Measurements from ENCODE around the gene THSD4.

THSD4 gene

DNA sequence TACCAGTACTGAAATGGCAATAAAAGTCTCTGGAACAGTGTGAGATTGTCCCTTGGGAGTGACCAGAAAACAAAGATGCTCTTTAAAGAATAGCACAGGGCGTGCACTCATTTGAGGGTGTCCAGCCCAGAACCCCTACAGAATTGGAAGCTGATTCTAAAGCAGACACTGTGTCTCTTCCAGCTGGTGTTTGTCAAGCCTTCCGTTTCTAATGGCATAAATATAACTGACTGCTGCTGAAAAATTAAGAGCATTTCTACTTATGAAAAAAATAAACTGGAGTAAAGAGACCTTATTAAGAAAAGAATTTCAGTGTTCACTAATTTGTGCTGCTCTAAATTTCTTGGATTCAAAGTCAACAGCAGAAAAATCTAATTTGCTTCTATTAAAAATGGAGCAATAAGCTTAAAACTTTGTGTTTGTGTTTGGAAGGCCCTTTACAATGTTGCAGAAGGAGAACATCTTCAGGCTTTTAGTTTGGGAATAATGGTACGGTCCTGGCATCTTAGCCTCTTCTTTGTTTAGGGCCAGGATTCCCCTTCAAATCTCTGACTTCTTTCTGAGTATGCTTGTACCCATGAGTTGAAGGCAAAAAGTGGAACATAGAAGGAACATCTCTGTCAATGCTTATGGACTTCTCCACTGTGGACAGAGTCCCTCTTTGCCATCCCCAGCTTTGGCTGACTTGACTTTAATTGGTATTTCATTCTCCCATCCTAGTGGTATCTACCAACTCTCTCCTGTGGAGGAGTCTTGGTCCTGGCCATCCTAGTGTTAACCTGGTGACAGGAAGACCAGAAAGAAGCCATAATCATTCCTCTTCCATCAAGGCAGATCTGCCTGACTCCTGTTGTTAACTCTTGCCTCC, 65.9 kb downstream of the THSD4 start:
- Histone ChIP-seq H3K4me1 (ENCODE audit: control insufficient read depth in 5 of 5, insufficient read depth in 5 of 5, low read length in 5 of 5) (no peaks in the 10 kb centered on the region), H3K27me3 (ENCODE audit: control insufficient read depth in 5 of 5, insufficient read depth in 4 of 5, low read length in 5 of 5) (no peaks in the 10 kb centered on the region), H3K4me3 (ENCODE audit: low read depth in 1 of 5, low read length in 5 of 5) (no peak overlapping the region), H3K9me3 (ENCODE audit: control insufficient read depth in 5 of 5, low read length in 5 of 5) (no peaks in the 10 kb centered on the region), H3K36me3 (ENCODE audit: control insufficient read depth in 5 of 5, insufficient read depth in 5 of 5, low read length in 5 of 5) (no peaks in the 10 kb centered on the region), H3K9ac (ENCODE audit: low read length in 5 of 5) (no peak overlapping the region), H3K27ac (ENCODE audit: low read depth, low read length) (no peak overlapping the region)

GRCh38 chr15:71182522-71182921, 67.3 kb downstream of the THSD4 start:
- no peaks in the 10 kb centered on the region for H3K4me1 ChIP-seq (ENCODE audit: control insufficient read depth in 5 of 5, insufficient read depth in 5 of 5, low read length in 5 of 5)

GRCh38 chr15:71183063-71183462, 67.8 kb downstream of the THSD4 start:
- no peaks in the 10 kb centered on the region for H3K4me1 ChIP-seq (ENCODE audit: control insufficient read depth in 5 of 5, insufficient read depth in 5 of 5, low read length in 5 of 5)
- no peaks in the 10 kb centered on the region for H3K27me3 ChIP-seq (ENCODE audit: control insufficient read depth in 5 of 5, insufficient read depth in 4 of 5, low read length in 5 of 5)
- no peaks in the 10 kb centered on the region for H3K36me3 ChIP-seq (ENCODE audit: control insufficient read depth in 5 of 5, insufficient read depth in 5 of 5, low read length in 5 of 5)
- H3K9ac ChIP-seq (ENCODE audit: low read length in 5 of 5), result no peak overlapping the region
- H3K4me3 ChIP-seq (ENCODE audit: low read depth in 1 of 5, low read length in 5 of 5), result no peak overlapping the region
- no peaks in the 10 kb centered on the region for H3K9me3 ChIP-seq (ENCODE audit: control insufficient read depth in 5 of 5, low read length in 5 of 5)
- no peak overlapping the region for H3K27ac ChIP-seq (ENCODE audit: low read depth, low read length)

More at GRCh38 chr15:71182522-71182921, 67.3 kb downstream of the THSD4 start:
- Histone ChIP-seq H3K9ac (ENCODE audit: low read length in 5 of 5) (no peak overlapping the region), H3K36me3 (ENCODE audit: control insufficient read depth in 5 of 5, insufficient read depth in 5 of 5, low read length in 5 of 5) (no peaks in the 10 kb centered on the region), H3K4me3 (ENCODE audit: low read depth in 1 of 5, low read length in 5 of 5) (no peak overlapping the region), H3K27ac (ENCODE audit: low read depth, low read length) (no peak overlapping the region), H3K9me3 (ENCODE audit: control insufficient read depth in 5 of 5, low read length in 5 of 5) (no peaks in the 10 kb centered on the region), H3K27me3 (ENCODE audit: control insufficient read depth in 5 of 5, insufficient read depth in 4 of 5, low read length in 5 of 5) (no peaks in the 10 kb centered on the region)

GRCh38 chr15:71185706-71186105, 70.4 kb downstream of the THSD4 start:
- Histone ChIP-seq H3K9ac (ENCODE audit: low read length in 5 of 5) (no peak overlapping the region), H3K27ac (ENCODE audit: low read depth, low read length) (no peak overlapping the region), H3K36me3 (ENCODE audit: control insufficient read depth in 5 of 5, insufficient read depth in 5 of 5, low read length in 5 of 5) (no peaks in the 10 kb centered on the region), H3K4me1 (ENCODE audit: control insufficient read depth in 5 of 5, insufficient read depth in 5 of 5, low read length in 5 of 5) (no peaks in the 10 kb centered on the region), H3K4me3 (ENCODE audit: low read depth in 1 of 5, low read length in 5 of 5) (no peak overlapping the region), H3K9me3 (ENCODE audit: control insufficient read depth in 5 of 5, low read length in 5 of 5) (no peaks in the 10 kb centered on the region), H3K27me3 (ENCODE audit: control insufficient read depth in 5 of 5, insufficient read depth in 4 of 5, low read length in 5 of 5) (no peaks in the 10 kb centered on the region)

- no peaks in the 10 kb centered on the region for H3K9me3 ChIP-seq (ENCODE audit: control insufficient read depth in 5 of 5, low read length in 5 of 5)
- no peak overlapping the region for H3K9ac ChIP-seq (ENCODE audit: low read length in 5 of 5)
- no peak overlapping the region for H3K4me3 ChIP-seq (ENCODE audit: low read depth in 1 of 5, low read length in 5 of 5)
- no peaks in the 10 kb centered on the region for H3K36me3 ChIP-seq (ENCODE audit: control insufficient read depth in 5 of 5, insufficient read depth in 5 of 5, low read length in 5 of 5)
- no peak overlapping the region for H3K27ac ChIP-seq (ENCODE audit: low read depth, low read length)
- no peaks in the 10 kb centered on the region for H3K4me1 ChIP-seq (ENCODE audit: control insufficient read depth in 5 of 5, insufficient read depth in 5 of 5, low read length in 5 of 5)
- no peaks in the 10 kb centered on the region for H3K27me3 ChIP-seq (ENCODE audit: control insufficient read depth in 5 of 5, insufficient read depth in 4 of 5, low read length in 5 of 5)
Measured at GRCh38 chr15:71186267-71186666, 71.0 kb downstream of the THSD4 start.

- H3K36me3 ChIP-seq (ENCODE audit: control insufficient read depth in 5 of 5, insufficient read depth in 5 of 5, low read length in 5 of 5), result no peaks in the 10 kb centered on the region
- no peak overlapping the region for H3K4me3 ChIP-seq (ENCODE audit: low read depth in 1 of 5, low read length in 5 of 5)
- no peaks in the 10 kb centered on the region for H3K4me1 ChIP-seq (ENCODE audit: control insufficient read depth in 5 of 5, insufficient read depth in 5 of 5, low read length in 5 of 5)
- no peak overlapping the region for H3K27ac ChIP-seq (ENCODE audit: low read depth, low read length)
- no peak overlapping the region for H3K9ac ChIP-seq (ENCODE audit: low read length in 5 of 5)
- no peaks in the 10 kb centered on the region for H3K27me3 ChIP-seq (ENCODE audit: control insufficient read depth in 5 of 5, insufficient read depth in 4 of 5, low read length in 5 of 5)
- H3K9me3 ChIP-seq (ENCODE audit: control insufficient read depth in 5 of 5, low read length in 5 of 5), result no peaks in the 10 kb centered on the region
Measured at GRCh38 chr15:71187078-71187477, 71.8 kb downstream of the THSD4 start.

- H3K4me3 ChIP-seq (ENCODE audit: low read depth in 1 of 5, low read length in 5 of 5), result no peak overlapping the region
- H3K27me3 ChIP-seq (ENCODE audit: control insufficient read depth in 5 of 5, insufficient read depth in 4 of 5, low read length in 5 of 5), result no peaks in the 10 kb centered on the region
- H3K9ac ChIP-seq (ENCODE audit: low read length in 5 of 5), result no peak overlapping the region
- no peaks in the 10 kb centered on the region for H3K9me3 ChIP-seq (ENCODE audit: control insufficient read depth in 5 of 5, low read length in 5 of 5)
- no peaks in the 10 kb centered on the region for H3K36me3 ChIP-seq (ENCODE audit: control insufficient read depth in 5 of 5, insufficient read depth in 5 of 5, low read length in 5 of 5)
- H3K27ac ChIP-seq (ENCODE audit: low read depth, low read length), result no peak overlapping the region
- H3K4me1 ChIP-seq (ENCODE audit: control insufficient read depth in 5 of 5, insufficient read depth in 5 of 5, low read length in 5 of 5), result no peaks in the 10 kb centered on the region
Measured at GRCh38 chr15:71187526-71187925, 72.3 kb downstream of the THSD4 start.

GRCh38 chr15:71189718-71190117, 74.4 kb downstream of the THSD4 start:
- Histone ChIP-seq H3K4me1 (ENCODE audit: control insufficient read depth in 5 of 5, insufficient read depth in 5 of 5, low read length in 5 of 5) (no peaks in the 10 kb centered on the region), H3K9me3 (ENCODE audit: control insufficient read depth in 5 of 5, low read length in 5 of 5) (no peaks in the 10 kb centered on the region), H3K4me3 (ENCODE audit: low read depth in 1 of 5, low read length in 5 of 5) (no peak overlapping the region), H3K27ac (ENCODE audit: low read depth, low read length) (no peak overlapping the region), H3K36me3 (ENCODE audit: control insufficient read depth in 5 of 5, insufficient read depth in 5 of 5, low read length in 5 of 5) (no peaks in the 10 kb centered on the region), H3K9ac (ENCODE audit: low read length in 5 of 5) (no peak overlapping the region), H3K27me3 (ENCODE audit: control insufficient read depth in 5 of 5, insufficient read depth in 4 of 5, low read length in 5 of 5) (peaks cover 0 to 3% (median 0%) of the 10 kb centered on the region in 5 donors)

DNA sequence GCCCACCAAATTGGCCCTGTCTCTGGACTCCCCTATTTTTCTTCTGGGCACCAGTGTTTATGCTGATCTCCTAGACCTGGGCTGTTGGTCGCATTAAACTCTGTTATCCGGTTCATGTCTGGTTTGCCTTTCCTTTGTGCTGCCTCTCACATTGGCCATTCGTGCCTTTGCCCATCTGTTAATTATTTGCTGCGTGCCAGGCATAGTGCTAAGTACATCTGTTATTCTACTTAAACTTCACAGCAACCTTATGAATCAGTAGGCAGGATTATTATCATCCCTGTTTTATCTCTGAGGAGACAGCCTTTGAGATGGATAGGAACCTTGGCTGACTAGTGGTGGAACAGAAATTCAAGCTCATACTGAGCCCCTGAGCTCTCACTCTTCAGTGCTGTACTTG, 76.0 kb downstream of the THSD4 start:
- Histone ChIP-seq H3K4me1 (ENCODE audit: control insufficient read depth in 5 of 5, insufficient read depth in 5 of 5, low read length in 5 of 5) (no peaks in the 10 kb centered on the region), H3K9me3 (ENCODE audit: control insufficient read depth in 5 of 5, low read length in 5 of 5) (no peaks in the 10 kb centered on the region), H3K27ac (ENCODE audit: low read depth, low read length) (no peak overlapping the region), H3K9ac (ENCODE audit: low read length in 5 of 5) (no peak overlapping the region), H3K27me3 (ENCODE audit: control insufficient read depth in 5 of 5, insufficient read depth in 4 of 5, low read length in 5 of 5) (peaks cover 0 to 3% (median 0%) of the 10 kb centered on the region in 5 donors), H3K36me3 (ENCODE audit: control insufficient read depth in 5 of 5, insufficient read depth in 5 of 5, low read length in 5 of 5) (no peaks in the 10 kb centered on the region), H3K4me3 (ENCODE audit: low read depth in 1 of 5, low read length in 5 of 5) (no peak overlapping the region)

- Histone ChIP-seq H3K9ac (ENCODE audit: low read length in 5 of 5) (no peak overlapping the region), H3K27ac (ENCODE audit: low read depth, low read length) (no peak overlapping the region), H3K9me3 (ENCODE audit: control insufficient read depth in 5 of 5, low read length in 5 of 5) (no peaks in the 10 kb centered on the region), H3K36me3 (ENCODE audit: control insufficient read depth in 5 of 5, insufficient read depth in 5 of 5, low read length in 5 of 5) (no peaks in the 10 kb centered on the region), H3K4me1 (ENCODE audit: control insufficient read depth in 5 of 5, insufficient read depth in 5 of 5, low read length in 5 of 5) (no peaks in the 10 kb centered on the region), H3K27me3 (ENCODE audit: control insufficient read depth in 5 of 5, insufficient read depth in 4 of 5, low read length in 5 of 5) (peaks cover 0 to 4% (median 3%) of the 10 kb centered on the region in 5 donors), H3K4me3 (ENCODE audit: low read depth in 1 of 5, low read length in 5 of 5) (no peak overlapping the region)
Measured at GRCh38 chr15:71192816-71193215, 77.5 kb downstream of the THSD4 start.
